SK-N-SH (cell line): Measurements from ENCODE around the gene HSPBP1.

Experiments used
- EZH2phosphoT487 ChIP-seq: fragments of 200-600 bp; sonication (generic); IDR thresholded peaks from 2 replicates; pipeline ENCODE4 v1.6.1; 2017; ENCODE audit warnings: low read depth, mixed run types, mild to moderate bottlenecking, antibody characterized with exemption, moderate library complexity, borderline replicate concordance
- FOXJ3 ChIP-seq: sonication (generic); formaldehyde crosslinking; IDR thresholded peaks from 2 replicates; pipeline ENCODE4 v1.5.1; 2020; ENCODE audit warnings: mild to moderate bottlenecking, missing genetic modification reagents
- GABPA ChIP-seq: IDR thresholded peaks from 2 replicates; pipeline ENCODE4 v1.4.0; 2012; ENCODE audit warnings: low read depth, mild to moderate bottlenecking
- NRF1 ChIP-seq: IDR thresholded peaks from 2 replicates; pipeline ENCODE4 v1.6.1; 2012; ENCODE audit warnings: low read depth, mild to moderate bottlenecking, low read length
- POLR2AphosphoS5 ChIP-seq: IDR thresholded peaks from 2 replicates; pipeline ENCODE4 v1.6.1; 2012; ENCODE audit warnings: low read depth, low read length
- SMC3 ChIP-seq: IDR thresholded peaks from 2 replicates; pipeline ENCODE4 v1.6.1; 2012; ENCODE audit warnings: low read depth, low read length, improper control_type of control experiment
- TF ChIP-seq, protein P1 (sequence below): fragments of 200-600 bp; sonication (generic); IDR thresholded peaks from 2 replicates; pipeline ENCODE4 v1.6.1; 2017; ENCODE audit warnings: antibody characterized with exemption, mild to moderate bottlenecking, moderate library complexity
- TF ChIP-seq, protein P2 (sequence below): fragments of 150-350 bp; IDR thresholded peaks from 2 replicates; pipeline ENCODE4 v1.6.1; 2017; ENCODE audit warnings: antibody characterized with exemption, low read length, low read depth, borderline replicate concordance
- TF ChIP-seq, protein P3 (sequence below): IDR thresholded peaks from 2 replicates; pipeline ENCODE4 v1.6.1; 2012; ENCODE audit warnings: mild to moderate bottlenecking, low read depth, low read length, moderate library complexity

DNA sequence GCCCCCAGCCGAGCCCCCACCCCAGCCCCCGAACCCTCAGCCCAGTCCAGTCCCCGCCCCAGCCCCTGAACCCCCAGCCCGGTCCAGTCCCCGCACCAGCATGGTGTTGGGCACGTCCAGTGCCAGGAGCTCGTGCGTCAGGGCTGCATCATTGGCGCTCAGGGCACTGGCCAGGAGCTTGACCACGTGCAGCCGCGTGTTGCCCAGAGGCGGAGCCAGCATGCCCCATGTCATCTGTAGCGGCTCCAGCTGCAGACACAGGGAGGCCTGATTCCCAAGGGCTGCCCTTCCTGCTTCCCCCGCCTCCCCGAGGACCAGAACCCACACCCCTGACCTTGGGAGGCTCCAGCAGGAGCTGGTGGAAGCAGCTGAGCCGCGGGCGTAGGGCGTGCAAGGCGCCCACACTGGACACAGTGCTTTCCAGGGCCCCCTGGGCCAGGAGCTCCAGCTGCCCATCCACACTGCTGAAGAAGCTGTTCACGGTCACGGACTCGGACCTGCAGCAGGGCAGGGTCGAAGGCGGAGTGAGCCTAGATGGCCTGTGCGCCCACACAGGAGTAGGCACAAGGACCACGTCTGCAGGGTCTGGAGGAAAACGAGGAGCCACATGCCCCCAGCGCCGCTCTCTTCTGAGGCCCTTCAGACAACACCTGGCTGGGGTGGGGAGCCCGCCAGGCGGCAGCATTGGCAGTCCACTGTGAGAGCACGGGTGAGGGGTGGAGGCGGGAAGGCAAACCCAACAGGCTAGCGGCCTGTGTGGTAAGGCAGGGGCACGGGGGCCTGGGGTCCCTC, 38.6 kb downstream of the HSPBP1 start:
- no peak for TF ChIP-seq POLR2AphosphoS5
- TF ChIP-seq, protein P1, sequence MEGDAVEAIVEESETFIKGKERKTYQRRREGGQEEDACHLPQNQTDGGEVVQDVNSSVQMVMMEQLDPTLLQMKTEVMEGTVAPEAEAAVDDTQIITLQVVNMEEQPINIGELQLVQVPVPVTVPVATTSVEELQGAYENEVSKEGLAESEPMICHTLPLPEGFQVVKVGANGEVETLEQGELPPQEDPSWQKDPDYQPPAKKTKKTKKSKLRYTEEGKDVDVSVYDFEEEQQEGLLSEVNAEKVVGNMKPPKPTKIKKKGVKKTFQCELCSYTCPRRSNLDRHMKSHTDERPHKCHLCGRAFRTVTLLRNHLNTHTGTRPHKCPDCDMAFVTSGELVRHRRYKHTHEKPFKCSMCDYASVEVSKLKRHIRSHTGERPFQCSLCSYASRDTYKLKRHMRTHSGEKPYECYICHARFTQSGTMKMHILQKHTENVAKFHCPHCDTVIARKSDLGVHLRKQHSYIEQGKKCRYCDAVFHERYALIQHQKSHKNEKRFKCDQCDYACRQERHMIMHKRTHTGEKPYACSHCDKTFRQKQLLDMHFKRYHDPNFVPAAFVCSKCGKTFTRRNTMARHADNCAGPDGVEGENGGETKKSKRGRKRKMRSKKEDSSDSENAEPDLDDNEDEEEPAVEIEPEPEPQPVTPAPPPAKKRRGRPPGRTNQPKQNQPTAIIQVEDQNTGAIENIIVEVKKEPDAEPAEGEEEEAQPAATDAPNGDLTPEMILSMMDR: no peak
- TF ChIP-seq NRF1: no peak
- TF ChIP-seq, protein P2, sequence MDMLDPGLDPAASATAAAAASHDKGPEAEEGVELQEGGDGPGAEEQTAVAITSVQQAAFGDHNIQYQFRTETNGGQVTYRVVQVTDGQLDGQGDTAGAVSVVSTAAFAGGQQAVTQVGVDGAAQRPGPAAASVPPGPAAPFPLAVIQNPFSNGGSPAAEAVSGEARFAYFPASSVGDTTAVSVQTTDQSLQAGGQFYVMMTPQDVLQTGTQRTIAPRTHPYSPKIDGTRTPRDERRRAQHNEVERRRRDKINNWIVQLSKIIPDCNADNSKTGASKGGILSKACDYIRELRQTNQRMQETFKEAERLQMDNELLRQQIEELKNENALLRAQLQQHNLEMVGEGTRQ: no peak
- TF ChIP-seq, protein P3, sequence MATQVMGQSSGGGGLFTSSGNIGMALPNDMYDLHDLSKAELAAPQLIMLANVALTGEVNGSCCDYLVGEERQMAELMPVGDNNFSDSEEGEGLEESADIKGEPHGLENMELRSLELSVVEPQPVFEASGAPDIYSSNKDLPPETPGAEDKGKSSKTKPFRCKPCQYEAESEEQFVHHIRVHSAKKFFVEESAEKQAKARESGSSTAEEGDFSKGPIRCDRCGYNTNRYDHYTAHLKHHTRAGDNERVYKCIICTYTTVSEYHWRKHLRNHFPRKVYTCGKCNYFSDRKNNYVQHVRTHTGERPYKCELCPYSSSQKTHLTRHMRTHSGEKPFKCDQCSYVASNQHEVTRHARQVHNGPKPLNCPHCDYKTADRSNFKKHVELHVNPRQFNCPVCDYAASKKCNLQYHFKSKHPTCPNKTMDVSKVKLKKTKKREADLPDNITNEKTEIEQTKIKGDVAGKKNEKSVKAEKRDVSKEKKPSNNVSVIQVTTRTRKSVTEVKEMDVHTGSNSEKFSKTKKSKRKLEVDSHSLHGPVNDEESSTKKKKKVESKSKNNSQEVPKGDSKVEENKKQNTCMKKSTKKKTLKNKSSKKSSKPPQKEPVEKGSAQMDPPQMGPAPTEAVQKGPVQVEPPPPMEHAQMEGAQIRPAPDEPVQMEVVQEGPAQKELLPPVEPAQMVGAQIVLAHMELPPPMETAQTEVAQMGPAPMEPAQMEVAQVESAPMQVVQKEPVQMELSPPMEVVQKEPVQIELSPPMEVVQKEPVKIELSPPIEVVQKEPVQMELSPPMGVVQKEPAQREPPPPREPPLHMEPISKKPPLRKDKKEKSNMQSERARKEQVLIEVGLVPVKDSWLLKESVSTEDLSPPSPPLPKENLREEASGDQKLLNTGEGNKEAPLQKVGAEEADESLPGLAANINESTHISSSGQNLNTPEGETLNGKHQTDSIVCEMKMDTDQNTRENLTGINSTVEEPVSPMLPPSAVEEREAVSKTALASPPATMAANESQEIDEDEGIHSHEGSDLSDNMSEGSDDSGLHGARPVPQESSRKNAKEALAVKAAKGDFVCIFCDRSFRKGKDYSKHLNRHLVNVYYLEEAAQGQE: no peak
- no peak for TF ChIP-seq FOXJ3 (CRISPR knock-in tag)
- no peak for TF ChIP-seq SMC3
- TF ChIP-seq EZH2phosphoT487: no peak
- TF ChIP-seq GABPA: no peak
